ENCODE data around the gene AAMP. TPM values are rescaled to one million over a fixed set of nuclear protein-coding genes. Genes with fewer than 3 reads are reported as not detected.

The AAMP gene
- total and polyA plus RNA-seq, 2 experiments from 2014 or later = 90.8 to 203 TPM

- Histone ChIP-seq H3K27ac (ENCODE audit: low read depth) (no peak overlapping the region; the same call in none of the 2 replicates), H3K4me2 (no peak overlapping the region), H3K36me3 (ENCODE audit: insufficient read depth) (peaks cover 40% of the 10 kb centered on the region), H3K27me3 (ENCODE audit: insufficient read depth) (no peaks in the 10 kb centered on the region), H3K4me1 (ENCODE audit: insufficient read depth) (peaks cover 25% of the 10 kb centered on the region), H4K20me1 (replicated peaks; ENCODE audit: insufficient read depth) (peaks cover 13% of the 10 kb centered on the region; the same call in 1 of the 2 replicates), H3K79me2 (replicated peaks; ENCODE audit: insufficient read depth) (no peaks in the 10 kb centered on the region), H2AFZ (no peak overlapping the region), H3K9me2 (ENCODE audit: insufficient read depth) (no peaks in the 10 kb centered on the region), H3K4me3 (no peak overlapping the region), H3F3A (replicated peaks; ENCODE audit: low read depth) (peaks cover 14% of the 10 kb centered on the region)
- peaks cover 30% of the 10 kb centered on the region for H3K4me1 Mint-ChIP-seq
- H3K4me3 Mint-ChIP-seq = no peak overlapping the region
- TF ChIP-seq CTCF (conservative IDR thresholded peaks at IDR 0.05; ENCODE audit: low read depth in 2 of 2) = no peak
- TF ChIP-seq JUNB (IDR thresholded peaks at IDR 0.05; ENCODE audit: unreplicated experiment) = no peak
- no peak for TF ChIP-seq STAT1 (IDR thresholded peaks at IDR 0.05; ENCODE audit: unreplicated experiment)
- TF ChIP-seq ZNF114 (CRISPR knock-in tag; IDR thresholded peaks at IDR 0.05) = no peak
- TF ChIP-seq CREB1 (CRISPR knock-in tag; IDR thresholded peaks at IDR 0.05; ENCODE audit: low read depth) = no peak
- no peak for TF ChIP-seq EZH2phosphoT487 (IDR thresholded peaks at IDR 0.05; ENCODE audit: unreplicated experiment)
- TF ChIP-seq POLR2AphosphoS5 (IDR thresholded peaks at IDR 0.05; ENCODE audit: low read depth) = no peak
- TF ChIP-seq ZNF331 (CRISPR knock-in tag; IDR thresholded peaks at IDR 0.05; ENCODE audit: low read depth) = no peak
- TF ChIP-seq ZNF462 (CRISPR knock-in tag; IDR thresholded peaks at IDR 0.05) = no peak
- no peak for TF ChIP-seq REST (IDR thresholded peaks at IDR 0.05; ENCODE audit: unreplicated experiment)
- no peak for TF ChIP-seq EZH2 (IDR thresholded peaks at IDR 0.05; ENCODE audit: low read depth, unreplicated experiment)
- no peak for TF ChIP-seq ETS1 (IDR thresholded peaks at IDR 0.05)
- TF ChIP-seq NANOG (IDR thresholded peaks at IDR 0.05; ENCODE audit: borderline replicate concordance) = no peak
- no peaks in the 10 kb centered on the region for H3K9me3 Mint-ChIP-seq
- DNase-seq (ENCODE audit: low spot score) (peak; percentile 23), ATAC-seq (no peak)
- H3K27ac Mint-ChIP-seq = no peak overlapping the region
- peaks cover 42% of the 10 kb centered on the region for H3K36me3 Mint-ChIP-seq (ENCODE audit: low read depth)
- H3K27me3 Mint-ChIP-seq (ENCODE audit: insufficient read depth, low read depth, poor library complexity) = peaks cover 16% of the 10 kb centered on the region
These were observed 13.2 kb downstream of the AAMP start for GRCh38 chr2:218256612-218257350.

Measured in GM23338 (cell line).